DOHH2 (cell line): ENCODE results near the gene MRTFA.

Experiments used
- CTCF ChIP-seq: fragments of 200-600 bp; sonication (generic); IDR thresholded peaks from one replicate; pipeline ENCODE4 v1.5.1; 2014; ENCODE audit warnings: antibody characterized with exemption, mild to moderate bottlenecking, low read depth, low read length; ENCODE audit not compliant: poor library complexity, severe bottlenecking
- EZH2phosphoT487 ChIP-seq: fragments of 200-600 bp; sonication (generic); IDR thresholded peaks from 2 replicates; pipeline ENCODE4 v1.6.1; 2017; ENCODE audit warnings: borderline replicate concordance, mild to moderate bottlenecking, antibody characterized with exemption, low read length, moderate library complexity, mixed read lengths

- TF ChIP-seq CTCF (no peak), EZH2phosphoT487 (no peak)
Observed at GRCh38 chr22:40406063-40406890, 230.2 kb downstream of the MRTFA start.
